Tibial nerve (tissue), 4 donors: ENCODE results near the gene TCFL5.

Experiments used
- EP300 ChIP-seq, 2 donors: sonication (generic); formaldehyde crosslinking; IDR thresholded peaks; one replicate each; pipeline ENCODE4 v1.6.1; 2017; ENCODE audit warnings: antibody characterized with exemption in 2 of 2, mild to moderate bottlenecking in 1 of 2
- TF ChIP-seq, protein P1 (sequence below), 5 experiments: fragments of 200-600 bp in 3 of 5; fragments of 450-650 bp in 2 of 5; sonication (generic) in 3 of 5; IDR thresholded peaks; one replicate each; pipeline ENCODE4 v1.5.1; 2016 to 2019; ENCODE audit warnings: antibody characterized with exemption in 5 of 5, mild to moderate bottlenecking in 3 of 5, moderate library complexity in 2 of 5

DNA sequence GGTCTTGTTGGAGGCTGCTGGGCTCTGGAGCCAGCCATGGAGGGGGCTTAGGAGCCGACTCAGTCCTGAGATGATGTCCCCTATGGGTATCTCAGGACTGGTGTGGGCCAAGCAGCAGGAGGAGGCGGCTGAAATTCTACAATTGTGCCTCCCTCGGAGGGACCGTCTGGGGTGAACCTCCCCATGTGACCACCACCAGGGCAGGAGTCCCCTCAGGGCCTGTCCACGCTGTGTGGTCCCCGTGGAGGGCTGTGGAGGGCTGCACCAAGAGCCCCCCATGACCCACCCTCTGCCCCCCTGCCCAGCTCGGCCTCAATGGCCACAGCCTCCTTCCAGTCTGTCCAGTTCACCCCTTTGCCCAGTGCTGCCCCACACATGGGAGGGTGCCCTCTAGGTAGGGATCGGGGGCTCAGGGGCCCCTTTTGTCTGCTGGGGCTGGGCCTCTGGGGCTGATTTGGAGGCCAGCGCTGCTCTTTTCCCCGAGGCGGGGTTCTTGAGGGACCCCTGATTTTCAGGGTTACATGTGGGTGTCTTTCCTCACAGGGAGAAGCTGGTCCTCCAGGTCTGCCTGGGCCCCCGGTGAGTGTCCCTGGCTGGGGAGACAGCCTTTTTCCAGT is 43.5 kb downstream of the TCFL5 start:
- TF ChIP-seq EP300 (IDR thresholded peaks at IDR 0.05), result no peak
- TF ChIP-seq, protein P1, sequence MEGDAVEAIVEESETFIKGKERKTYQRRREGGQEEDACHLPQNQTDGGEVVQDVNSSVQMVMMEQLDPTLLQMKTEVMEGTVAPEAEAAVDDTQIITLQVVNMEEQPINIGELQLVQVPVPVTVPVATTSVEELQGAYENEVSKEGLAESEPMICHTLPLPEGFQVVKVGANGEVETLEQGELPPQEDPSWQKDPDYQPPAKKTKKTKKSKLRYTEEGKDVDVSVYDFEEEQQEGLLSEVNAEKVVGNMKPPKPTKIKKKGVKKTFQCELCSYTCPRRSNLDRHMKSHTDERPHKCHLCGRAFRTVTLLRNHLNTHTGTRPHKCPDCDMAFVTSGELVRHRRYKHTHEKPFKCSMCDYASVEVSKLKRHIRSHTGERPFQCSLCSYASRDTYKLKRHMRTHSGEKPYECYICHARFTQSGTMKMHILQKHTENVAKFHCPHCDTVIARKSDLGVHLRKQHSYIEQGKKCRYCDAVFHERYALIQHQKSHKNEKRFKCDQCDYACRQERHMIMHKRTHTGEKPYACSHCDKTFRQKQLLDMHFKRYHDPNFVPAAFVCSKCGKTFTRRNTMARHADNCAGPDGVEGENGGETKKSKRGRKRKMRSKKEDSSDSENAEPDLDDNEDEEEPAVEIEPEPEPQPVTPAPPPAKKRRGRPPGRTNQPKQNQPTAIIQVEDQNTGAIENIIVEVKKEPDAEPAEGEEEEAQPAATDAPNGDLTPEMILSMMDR (IDR thresholded peaks at IDR 0.05), result no peak
